22Rv1 (cell line): ENCODE results near the gene CFAP70.
A peak's percentile ranks its signal among the peaks of the same experiment; 100 is the strongest.

Source experiments
- H3K27ac ChIP-seq: fragments of 450-650 bp; 2 replicates; pipeline ENCODE4 v1.5.1; 2017
- ZFX ChIP-seq: fragments of 450-650 bp; IDR thresholded peaks from 2 replicates; pipeline ENCODE4 v1.6.1; 2017; ENCODE audit warnings: antibody characterized with exemption, borderline replicate concordance
- TF ChIP-seq, protein P1 (sequence below): fragments of 450-650 bp; IDR thresholded peaks from 2 replicates; pipeline ENCODE4 v1.5.1; 2017; ENCODE audit warnings: mild to moderate bottlenecking

Gene CFAP70

DNA sequence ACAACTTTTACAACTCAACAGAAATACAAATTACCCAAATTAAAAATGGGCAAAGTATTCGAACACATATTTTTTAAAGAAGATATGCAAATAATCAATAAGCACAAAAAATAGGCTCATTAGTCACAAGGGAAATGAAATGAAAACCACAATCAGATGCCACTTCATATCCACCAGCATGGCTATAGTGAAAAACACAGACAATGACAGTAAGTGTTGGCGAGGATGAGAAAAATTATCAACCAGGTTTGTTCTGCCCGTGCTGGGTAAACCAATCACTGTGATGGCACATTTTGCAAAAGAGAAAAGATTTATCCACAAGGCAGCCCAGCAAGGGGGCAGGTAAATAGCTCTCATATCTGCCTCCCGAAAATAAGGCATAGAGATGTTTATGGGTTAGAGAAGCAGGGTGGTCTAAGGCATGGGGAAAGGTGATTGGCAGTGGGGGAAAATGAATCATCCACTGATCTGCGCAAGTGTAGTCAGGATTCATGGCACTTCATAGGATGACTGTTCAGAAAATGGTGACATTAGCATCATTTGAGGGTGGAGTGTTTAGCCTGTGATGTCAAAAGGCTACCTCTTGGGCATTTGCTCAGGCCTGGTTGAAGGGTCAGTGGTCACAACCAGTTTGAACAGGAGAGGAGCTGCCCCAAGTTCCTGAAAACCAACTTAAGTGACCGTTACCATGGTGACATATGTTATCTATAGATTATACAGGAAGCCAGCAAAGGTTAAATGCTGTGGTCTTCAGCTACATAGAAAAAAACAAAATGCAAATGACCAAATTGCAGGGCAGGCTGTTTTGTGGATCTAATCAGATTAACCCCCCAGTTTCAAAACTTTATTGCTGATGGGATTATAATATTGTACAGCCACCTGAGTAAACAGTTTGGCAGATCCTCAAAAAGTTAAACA is 8.0 kb upstream of the CFAP70 start:
- H3K27ac ChIP-seq, result no peak overlapping the region
- no peak for TF ChIP-seq ZFX
- TF ChIP-seq, protein P1, sequence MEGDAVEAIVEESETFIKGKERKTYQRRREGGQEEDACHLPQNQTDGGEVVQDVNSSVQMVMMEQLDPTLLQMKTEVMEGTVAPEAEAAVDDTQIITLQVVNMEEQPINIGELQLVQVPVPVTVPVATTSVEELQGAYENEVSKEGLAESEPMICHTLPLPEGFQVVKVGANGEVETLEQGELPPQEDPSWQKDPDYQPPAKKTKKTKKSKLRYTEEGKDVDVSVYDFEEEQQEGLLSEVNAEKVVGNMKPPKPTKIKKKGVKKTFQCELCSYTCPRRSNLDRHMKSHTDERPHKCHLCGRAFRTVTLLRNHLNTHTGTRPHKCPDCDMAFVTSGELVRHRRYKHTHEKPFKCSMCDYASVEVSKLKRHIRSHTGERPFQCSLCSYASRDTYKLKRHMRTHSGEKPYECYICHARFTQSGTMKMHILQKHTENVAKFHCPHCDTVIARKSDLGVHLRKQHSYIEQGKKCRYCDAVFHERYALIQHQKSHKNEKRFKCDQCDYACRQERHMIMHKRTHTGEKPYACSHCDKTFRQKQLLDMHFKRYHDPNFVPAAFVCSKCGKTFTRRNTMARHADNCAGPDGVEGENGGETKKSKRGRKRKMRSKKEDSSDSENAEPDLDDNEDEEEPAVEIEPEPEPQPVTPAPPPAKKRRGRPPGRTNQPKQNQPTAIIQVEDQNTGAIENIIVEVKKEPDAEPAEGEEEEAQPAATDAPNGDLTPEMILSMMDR, result no peak

DNA sequence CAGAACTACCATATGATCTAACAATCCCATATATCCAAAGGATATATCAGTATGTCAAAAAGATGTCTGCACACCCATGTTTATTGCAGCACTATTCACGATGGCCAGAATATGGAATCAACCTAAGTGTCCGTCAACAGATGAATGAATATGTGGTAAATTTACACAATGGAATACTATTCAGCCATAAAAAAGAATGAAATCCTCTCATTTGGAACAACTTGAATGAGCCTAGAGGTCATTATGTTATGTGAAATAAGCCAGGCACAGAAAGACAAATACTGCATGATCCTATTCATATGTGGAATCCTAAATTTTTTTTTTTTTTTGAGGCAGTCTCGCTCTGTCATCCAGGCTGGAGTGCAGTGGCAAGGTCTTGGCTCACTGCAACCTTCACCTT is 6.3 kb upstream of the CFAP70 start:
- H3K27ac ChIP-seq, result no peak overlapping the region
- TF ChIP-seq, protein P1, result no peak
- TF ChIP-seq ZFX, result no peak

DNA sequence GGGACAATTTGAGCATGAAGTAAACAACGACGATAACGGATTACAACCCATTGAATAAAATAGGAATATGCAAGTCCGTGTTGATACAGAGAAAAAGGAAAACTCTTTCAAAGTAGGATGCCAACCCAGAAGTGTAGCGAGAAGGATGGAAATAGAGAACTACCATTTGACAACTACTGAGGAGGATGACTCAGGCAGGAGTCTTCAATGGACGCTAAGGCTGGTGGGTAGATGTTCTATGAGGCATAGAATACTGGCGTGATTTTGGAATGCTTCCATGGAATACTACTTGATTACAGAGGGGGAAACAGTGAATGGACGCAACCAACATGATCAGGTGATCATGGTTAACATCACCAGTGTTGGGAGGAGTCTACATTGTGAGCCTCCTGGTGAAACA is 828 bp upstream of the CFAP70 start:
- peak overlapping the region; percentile 68 for H3K27ac ChIP-seq
- no peak for TF ChIP-seq ZFX
- TF ChIP-seq, protein P1, result no peak

DNA sequence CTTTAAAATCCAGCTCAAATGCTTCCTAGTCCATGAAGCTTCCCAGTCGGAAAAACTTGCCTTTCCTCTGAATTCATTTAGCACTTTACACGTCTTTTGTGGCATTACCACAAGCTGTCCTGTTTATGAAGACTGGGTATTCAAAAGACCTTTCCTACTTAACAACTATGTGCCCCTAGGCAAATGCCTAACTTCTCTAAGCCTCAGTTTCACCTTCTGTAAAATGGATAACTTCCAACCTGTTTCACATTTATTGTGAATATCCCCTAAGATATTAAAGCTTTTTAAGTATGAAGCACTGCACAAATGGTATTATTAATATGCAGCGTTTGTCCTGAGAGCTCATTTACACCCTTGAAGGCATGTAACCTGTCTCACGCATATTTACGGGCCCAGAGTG is 843 bp downstream of the CFAP70 start:
- H3K27ac ChIP-seq, result peak overlapping the region; percentile 68
- TF ChIP-seq, protein P1, result no peak
- no peak for TF ChIP-seq ZFX

DNA sequence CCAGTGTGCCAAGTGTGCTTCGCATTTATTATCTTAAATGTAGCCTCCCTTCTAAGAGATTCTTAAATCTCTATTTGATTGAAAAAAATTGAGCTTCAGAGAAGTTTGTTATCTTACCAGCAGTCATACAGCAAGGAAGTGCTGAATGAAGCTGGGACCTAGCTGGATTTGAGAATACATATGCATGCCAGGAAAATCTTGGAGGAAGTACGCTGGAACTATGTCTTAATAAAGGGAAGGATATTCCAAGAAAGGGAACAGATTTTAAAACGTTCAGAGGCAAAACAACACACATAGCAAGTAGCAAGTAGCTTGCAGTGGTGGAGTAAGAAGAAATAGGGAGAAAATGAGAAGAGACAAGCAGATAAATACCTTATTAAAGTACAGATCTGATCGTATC is 1.5 kb downstream of the CFAP70 start:
- TF ChIP-seq, protein P1, result no peak
- TF ChIP-seq ZFX, result no peak
- no peak overlapping the region for H3K27ac ChIP-seq

DNA sequence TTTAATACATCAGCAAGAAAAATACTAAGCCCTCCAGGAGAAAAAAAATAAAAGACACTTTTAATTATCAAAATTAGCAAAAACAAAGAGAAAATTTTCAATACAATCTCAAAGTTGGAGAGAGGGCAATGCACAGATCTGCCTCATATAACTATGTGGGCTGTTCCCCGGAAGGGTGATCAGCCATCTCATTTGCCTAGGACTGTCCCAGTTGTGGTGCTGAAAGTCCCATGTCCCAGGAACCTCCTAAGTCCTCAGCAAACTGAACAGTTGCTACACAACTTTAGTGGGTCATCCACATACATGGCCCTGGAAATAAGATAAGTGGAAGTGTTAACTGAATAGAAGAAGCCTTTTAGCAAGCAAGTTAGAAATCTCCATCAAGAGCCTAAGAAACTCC is 14.4 kb downstream of the CFAP70 start:
- TF ChIP-seq, protein P1, result no peak
- TF ChIP-seq ZFX, result no peak
- no peak overlapping the region for H3K27ac ChIP-seq

DNA sequence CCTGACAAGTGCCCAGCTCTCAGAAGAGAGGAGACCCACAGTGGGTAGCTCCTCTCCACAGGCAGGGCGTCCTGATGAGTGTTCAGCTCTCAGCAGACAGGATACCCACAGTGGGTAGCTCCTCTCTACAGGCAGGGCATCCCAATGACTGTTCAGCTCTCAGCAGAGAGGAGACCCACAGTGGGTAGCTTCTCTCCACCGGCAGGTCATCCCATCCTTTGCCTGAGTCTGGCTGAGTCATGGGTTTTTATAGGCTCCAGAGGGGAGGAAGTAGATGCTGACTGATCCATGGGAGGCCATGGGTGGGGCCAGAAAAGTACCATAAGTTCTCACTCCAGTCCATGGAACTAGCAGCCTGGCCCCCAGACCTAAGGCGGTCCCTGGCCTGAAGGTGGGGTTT is 18.5 kb downstream of the CFAP70 start:
- TF ChIP-seq, protein P1, result no peak
- no peak for TF ChIP-seq ZFX
- no peak overlapping the region for H3K27ac ChIP-seq
